GM10266 (cell line): Measurements from ENCODE around the gene SMIM7.

Source experiments
- DNase-seq: peaks from one replicate; pipeline ENCODE4 v3.0.0; 2012; ENCODE audit errors: extremely low spot score
- CTCF ChIP-seq: IDR thresholded peaks from 2 replicates; pipeline ENCODE4 v1.5.1; 2012; ENCODE audit warnings: mild to moderate bottlenecking, low read depth; ENCODE audit not compliant: control insufficient read depth, insufficient read depth; ENCODE audit errors: missing control alignments

Gene SMIM7

DNA sequence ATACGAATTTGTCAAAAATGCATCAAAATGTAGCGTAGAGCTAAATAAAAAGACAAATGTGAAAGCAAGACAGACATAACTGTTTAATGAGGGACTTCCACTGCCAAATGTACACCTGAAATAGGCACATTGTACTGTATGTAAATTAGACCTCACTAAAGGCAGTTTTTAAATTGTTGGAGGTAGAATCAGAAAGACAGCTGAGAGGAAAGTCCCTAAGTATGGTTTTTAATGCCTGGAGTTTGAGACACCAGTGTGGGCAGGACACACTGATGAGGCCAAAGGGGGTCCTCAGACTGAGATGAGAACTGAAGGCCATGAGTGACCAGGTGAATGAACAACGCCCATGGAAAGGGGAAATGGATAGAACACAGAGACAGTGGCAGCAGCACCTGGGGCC is 54.8 kb downstream of the SMIM7 start:
- DNase-seq: no peak
- TF ChIP-seq CTCF: no peak

- no peak for TF ChIP-seq CTCF
- no peak for DNase-seq
Observed at GRCh38 chr19:16604615-16605014, 55.3 kb downstream of the SMIM7 start.

GRCh38 chr19:16603090-16603489 is 56.9 kb downstream of the SMIM7 start:
- no peak for DNase-seq

DNA sequence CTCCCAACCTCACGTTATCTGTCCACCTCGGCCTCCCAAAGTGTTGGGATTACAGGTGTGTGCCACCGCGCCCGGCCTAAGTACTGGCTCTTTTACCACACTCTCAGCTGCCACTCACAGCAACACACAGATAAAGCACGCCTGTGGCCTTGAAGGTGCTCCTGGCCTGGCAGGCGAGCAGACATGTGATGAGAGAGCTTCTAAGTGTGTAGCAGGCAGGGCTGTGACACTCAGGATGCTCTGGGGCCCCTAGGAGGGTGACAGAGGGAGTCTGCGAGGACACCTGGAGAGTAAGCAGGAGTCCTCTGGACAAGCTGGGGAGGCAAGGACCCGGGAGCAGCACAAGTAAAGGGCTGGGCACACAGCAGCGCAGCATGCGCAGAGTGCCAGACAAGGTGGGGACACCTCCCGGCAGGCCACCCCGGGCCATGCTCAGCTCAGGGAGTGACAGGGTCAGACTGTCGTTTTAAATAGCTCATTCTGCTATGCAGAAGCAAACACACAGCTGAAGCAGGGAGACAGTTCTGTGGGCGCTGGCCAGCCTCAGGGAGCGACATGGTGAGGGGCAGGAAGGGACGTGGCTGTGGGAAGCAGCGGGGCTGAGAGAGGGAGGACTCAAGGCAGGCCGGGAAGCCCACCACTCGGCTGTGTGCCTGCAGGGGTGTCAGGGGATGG is 58.4 kb downstream of the SMIM7 start:
- TF ChIP-seq CTCF: no peak

More at GRCh38 chr19:16603090-16603489, 56.9 kb downstream of the SMIM7 start:
- no peak for TF ChIP-seq CTCF

DNA sequence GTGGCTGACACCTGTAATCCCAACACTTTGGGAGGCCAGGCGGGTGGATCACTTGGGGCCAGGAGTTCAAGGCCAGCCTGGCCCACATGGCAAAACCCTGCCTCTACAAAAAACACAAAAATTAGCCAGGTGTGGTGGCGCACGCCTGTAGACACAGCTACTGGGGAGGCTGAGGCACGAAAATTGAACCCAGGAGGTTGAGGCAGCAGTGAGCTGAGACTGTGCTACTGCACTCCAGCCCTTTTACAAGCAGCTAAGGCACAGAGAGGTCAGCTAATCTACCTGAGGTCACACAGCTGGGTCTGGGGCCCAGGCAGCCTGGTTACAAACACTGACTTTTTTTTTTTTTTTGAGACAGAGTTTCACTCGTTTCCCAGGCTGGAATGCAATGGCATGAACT is 59.1 kb downstream of the SMIM7 start:
- TF ChIP-seq CTCF: no peak
- DNase-seq: no peak

More for the DNA sequence above, 58.4 kb downstream of the SMIM7 start:
- no peak for DNase-seq

GRCh38 chr19:16599655-16600346 is 60.1 kb downstream of the SMIM7 start:
- no peak for TF ChIP-seq CTCF
- DNase-seq: no peak

- TF ChIP-seq CTCF: no peak
- no peak for DNase-seq
Observed at GRCh38 chr19:16598848-16599247, 61.1 kb downstream of the SMIM7 start.
